ENCODE results near the gene CUBN. TPM values are rescaled to one million over a fixed set of nuclear protein-coding genes. Genes with fewer than 3 reads are reported as not detected.

The CUBN gene
- total and polyA plus RNA-seq, 8 donors, result 1.5 to 6.8 (median 3.8) TPM

- intact Hi-C loops (cut with DNase I), result no loop called here
- H3K27me3 ChIP-seq, result no peaks in the 10 kb centered on the region
- TF ChIP-seq CTCF (IDR thresholded peaks at IDR 0.05), result no peak
- H3K9me3 ChIP-seq, result no peaks in the 10 kb centered on the region
- no peak overlapping the region for H3K4me3 ChIP-seq
- no peaks in the 10 kb centered on the region for H3K36me3 ChIP-seq
- no peaks in the 10 kb centered on the region for H3K4me1 ChIP-seq
- DNase-seq, result no peak
- ATAC-seq, result no peak
- H3K27ac ChIP-seq, result no peak overlapping the region
These were observed 62.0 kb downstream of the CUBN start for GRCh38 chr10:17067376-17068264.

GRCh38 chr10:17066807-17067206 is 62.8 kb downstream of the CUBN start:
- intact Hi-C loops (cut with DNase I), result no loop called here
- Histone ChIP-seq H3K36me3 (no peaks in the 10 kb centered on the region), H3K9me3 (no peaks in the 10 kb centered on the region), H3K4me1 (peaks cover 5 to 6% of the 10 kb centered on the region in 2 donors), H3K4me3 (no peak overlapping the region), H3K27me3 (no peaks in the 10 kb centered on the region), H3K27ac (no peak overlapping the region)
- DNase-seq (no peak), ATAC-seq (no peak)
- TF ChIP-seq CTCF (IDR thresholded peaks at IDR 0.05), result no peak

- H3K4me3 ChIP-seq, result no peak overlapping the region
- no peaks in the 10 kb centered on the region for H3K9me3 ChIP-seq
- intact Hi-C loops (cut with DNase I), result no loop called here
- no peak overlapping the region for H3K27ac ChIP-seq
- DNase-seq (no peak), ATAC-seq (no peak)
- H3K4me1 ChIP-seq, result peaks cover 5 to 8% of the 10 kb centered on the region in 2 donors
- no peaks in the 10 kb centered on the region for H3K27me3 ChIP-seq
- TF ChIP-seq CTCF (IDR thresholded peaks at IDR 0.05), result no peak
- no peaks in the 10 kb centered on the region for H3K36me3 ChIP-seq
These were observed 63.6 kb downstream of the CUBN start for GRCh38 chr10:17066000-17066399.

GRCh38 chr10:17065273-17065672 is 64.3 kb downstream of the CUBN start:
- no peaks in the 10 kb centered on the region for H3K36me3 ChIP-seq
- H3K27me3 ChIP-seq, result no peaks in the 10 kb centered on the region
- no peak overlapping the region for H3K4me3 ChIP-seq
- intact Hi-C loops (cut with DNase I), result no loop called here
- no peak overlapping the region for H3K27ac ChIP-seq
- peaks cover 5 to 8% of the 10 kb centered on the region in 2 donors for H3K4me1 ChIP-seq
- ATAC-seq, result no peak
- H3K9me3 ChIP-seq, result no peaks in the 10 kb centered on the region
- no peak for DNase-seq
- no peak for TF ChIP-seq CTCF (IDR thresholded peaks at IDR 0.05)

DNA sequence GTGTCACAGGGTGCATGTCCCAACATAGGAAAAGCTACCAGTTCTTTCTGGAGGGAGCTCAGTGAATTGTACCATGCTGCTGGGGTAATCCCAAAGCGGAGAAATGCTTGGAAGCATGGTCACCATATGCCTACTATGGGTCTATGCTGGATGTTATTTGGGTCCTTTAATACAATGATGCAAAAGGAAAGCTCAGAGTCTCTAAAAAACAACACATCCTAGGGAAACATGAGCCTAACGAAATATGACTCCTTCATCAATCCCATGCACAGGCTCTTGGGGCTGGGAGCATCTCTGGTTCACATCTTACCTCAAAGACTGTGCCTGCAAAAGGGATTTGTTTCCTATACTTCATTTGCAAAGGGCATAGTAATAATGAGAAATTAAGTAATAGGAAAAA is 65.2 kb downstream of the CUBN start:
- ATAC-seq (no peak), DNase-seq (no peak)
- Histone ChIP-seq H3K4me1 (peaks cover 5 to 8% of the 10 kb centered on the region in 2 donors), H3K27me3 (no peaks in the 10 kb centered on the region), H3K9me3 (no peaks in the 10 kb centered on the region), H3K4me3 (no peak overlapping the region), H3K36me3 (no peaks in the 10 kb centered on the region), H3K27ac (no peak overlapping the region)
- TF ChIP-seq CTCF (IDR thresholded peaks at IDR 0.05), result no peak
- intact Hi-C loops (cut with DNase I), result no loop called here
